GM20431 (cell line): ENCODE results near the gene ERCC1.

Source experiments
- in situ Hi-C: fragments of 300-500 bp; cut with MseI, MboI; formaldehyde crosslinking; loops from one replicate; pipeline ENCODE4 v1.15.0; 2020; ENCODE audit warnings: low sequenced_read_pairs; ENCODE audit not compliant: unreplicated experiment

ERCC1 gene

DNA sequence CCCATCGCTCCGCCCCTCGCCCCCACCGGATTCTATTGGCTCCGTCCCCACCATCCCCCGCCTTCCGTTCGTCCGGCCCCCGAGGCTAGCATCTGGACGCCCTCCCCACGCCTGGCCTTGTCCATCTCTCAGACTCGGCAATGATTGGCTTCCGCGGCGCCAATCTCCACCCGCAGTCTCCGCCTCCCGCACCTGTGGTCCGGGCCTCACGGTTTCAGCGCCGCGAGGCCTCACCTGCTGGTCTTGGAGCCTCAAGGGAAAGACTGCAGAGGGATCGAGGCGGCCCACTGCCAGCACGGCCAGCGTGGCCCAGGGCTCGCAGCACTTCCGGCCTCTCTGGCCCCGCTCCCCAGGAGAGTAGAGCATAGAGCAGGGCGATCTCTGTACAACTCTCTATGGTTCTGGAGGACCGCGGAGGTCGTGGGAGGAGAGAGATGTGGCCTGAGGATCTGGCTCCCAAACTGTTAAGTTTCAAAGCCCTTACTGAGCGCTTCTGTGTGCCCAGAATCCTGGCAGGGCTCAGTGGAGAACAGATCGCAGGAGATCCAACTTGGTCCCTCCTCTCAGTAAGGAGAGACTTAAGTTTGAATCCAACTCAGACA, at the start of gene ERCC1:
Gene ERCC1 (minus strand): TSS at position 329 of the 602 bp plus-strand sequence. CDS start 543 bp downstream, outside the sequence.
- in situ Hi-C loops: no loop called here

GRCh38 chr19:45473367-45473681, 49.6 kb upstream of the ERCC1 start:
- in situ Hi-C loops: no loop called here

- in situ Hi-C loops: no loop called here
Observed at GRCh38 chr19:45472563-45473366, 49.0 kb upstream of the ERCC1 start.

DNA sequence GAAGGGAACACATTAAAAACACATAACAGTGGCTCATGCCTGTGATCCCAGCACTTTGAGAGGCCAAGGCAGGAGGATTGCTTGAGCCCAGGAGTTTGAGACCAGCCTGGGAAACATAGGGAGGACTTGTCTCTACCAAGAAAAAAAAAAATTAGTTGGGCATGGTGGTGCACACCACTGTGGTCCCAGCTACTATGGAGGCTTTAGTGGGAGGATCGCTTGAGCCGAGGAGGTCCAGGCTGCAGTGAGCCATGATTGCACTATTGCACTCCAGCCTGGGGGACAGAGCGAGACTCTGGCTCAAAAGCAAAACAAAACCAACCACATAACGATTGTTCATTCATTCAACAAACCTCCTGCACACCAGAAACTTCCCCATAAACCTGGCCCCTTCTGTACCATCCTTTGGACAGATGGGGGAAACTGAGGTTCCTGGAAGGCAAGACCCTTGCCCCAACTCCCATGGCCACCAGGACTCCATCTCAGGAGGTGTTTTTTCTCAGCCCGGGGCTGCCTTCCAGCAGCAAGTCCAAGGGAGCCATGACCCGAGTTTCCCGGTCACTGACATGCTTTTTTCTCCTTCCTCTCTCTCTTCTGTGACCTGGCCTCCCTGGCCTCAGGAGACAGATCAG, 48.3 kb upstream of the ERCC1 start:
- in situ Hi-C loops: no loop called here

DNA sequence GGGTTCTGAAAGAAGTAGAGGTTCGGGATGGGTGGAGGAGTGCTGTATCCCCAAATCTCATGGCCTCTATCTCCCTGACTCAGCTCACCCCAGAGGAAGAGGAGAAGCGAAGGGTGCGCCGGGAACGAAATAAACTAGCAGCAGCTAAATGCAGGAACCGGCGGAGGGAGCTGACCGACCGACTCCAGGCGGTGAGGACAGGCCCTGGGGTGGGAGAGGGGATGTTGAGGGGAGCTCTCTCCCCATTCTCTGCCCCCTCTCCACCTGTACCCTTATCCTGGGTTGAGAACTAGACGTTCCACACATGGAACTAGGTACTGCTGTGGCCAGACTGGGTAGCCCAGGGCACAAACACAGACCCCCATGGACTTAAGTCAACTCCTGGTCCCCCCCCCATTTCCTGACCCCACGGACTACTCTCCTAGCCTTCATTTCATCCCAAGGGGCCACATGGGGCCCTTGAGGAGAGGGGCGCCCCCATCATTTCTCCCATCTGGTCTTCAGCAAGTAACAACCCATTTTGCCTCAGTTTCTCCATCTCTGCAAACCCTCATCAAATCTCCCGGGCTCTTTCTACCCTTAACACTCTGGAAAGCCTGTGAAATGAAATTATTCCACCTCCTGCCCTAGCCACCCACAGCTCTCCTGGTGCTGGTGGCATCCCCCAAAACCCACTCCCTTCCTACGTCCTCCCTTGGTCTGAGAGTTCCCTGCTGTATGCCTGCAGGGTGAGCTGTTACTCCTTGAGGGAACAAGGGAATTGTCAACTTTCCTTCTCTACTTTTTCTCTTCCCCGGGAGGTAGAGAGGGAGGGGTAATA, 47.6 kb upstream of the ERCC1 start:
- in situ Hi-C loops: no loop called here

DNA sequence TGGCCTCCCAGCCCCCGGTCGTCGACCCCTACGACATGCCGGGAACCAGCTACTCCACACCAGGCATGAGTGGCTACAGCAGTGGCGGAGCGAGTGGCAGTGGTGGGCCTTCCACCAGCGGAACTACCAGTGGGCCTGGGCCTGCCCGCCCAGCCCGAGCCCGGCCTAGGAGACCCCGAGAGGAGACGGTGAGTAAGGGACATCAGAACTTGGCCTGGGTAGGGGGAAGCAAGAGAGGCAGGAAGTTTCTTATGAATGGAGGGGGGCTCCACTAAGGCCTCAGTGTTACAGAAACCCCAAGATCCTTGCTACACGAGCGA, 47.0 kb upstream of the ERCC1 start:
- in situ Hi-C loops: no loop called here

GRCh38 chr19:45469945-45470761, 46.4 kb upstream of the ERCC1 start:
- in situ Hi-C loops: no loop called here

DNA sequence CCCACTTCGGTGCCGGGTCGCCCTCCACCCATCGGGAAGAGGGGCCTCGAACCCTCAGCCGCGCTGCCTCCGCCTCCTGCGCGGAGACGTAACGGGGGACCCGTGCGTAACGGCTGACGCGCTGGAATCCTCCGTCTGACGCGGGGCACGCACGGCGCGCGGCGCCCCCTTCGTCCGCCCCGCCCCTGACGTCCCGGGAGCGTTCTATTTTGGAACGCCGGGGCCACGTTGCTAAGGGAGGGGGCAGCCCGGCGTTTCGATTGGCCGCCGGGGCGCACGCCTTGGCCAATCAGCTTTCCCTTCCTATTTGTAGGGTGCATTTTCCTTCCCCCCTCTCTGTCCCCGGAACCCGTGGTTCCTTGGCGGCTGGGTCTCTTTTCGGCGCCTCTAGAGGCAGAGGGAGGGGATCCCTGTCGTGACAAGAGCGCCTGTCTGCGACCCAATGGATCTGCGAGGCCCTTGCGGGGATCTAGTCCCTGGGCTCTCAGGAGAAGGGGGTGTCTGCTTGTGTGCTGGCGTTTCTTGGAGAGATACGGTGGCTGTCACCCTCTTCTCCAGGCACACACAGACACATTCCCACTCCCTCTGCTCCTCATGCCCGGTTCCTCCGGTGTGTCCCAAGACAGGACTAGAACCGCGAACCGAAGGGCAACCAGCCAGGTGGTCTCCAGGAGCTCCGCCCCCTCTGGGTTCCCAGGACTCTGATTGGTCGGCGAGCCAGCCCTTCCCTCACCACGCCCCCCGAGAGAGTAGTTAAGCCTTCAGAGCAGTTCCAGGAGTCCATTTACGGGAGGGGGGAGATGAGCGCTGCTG, 45.6 kb upstream of the ERCC1 start:
- in situ Hi-C loops: no loop called here

- in situ Hi-C loops: no loop called here
Observed at GRCh38 chr19:45468803-45469131, 45.0 kb upstream of the ERCC1 start.

- in situ Hi-C loops: no loop called here
Observed at GRCh38 chr19:45468159-45468651, 44.5 kb upstream of the ERCC1 start.

DNA sequence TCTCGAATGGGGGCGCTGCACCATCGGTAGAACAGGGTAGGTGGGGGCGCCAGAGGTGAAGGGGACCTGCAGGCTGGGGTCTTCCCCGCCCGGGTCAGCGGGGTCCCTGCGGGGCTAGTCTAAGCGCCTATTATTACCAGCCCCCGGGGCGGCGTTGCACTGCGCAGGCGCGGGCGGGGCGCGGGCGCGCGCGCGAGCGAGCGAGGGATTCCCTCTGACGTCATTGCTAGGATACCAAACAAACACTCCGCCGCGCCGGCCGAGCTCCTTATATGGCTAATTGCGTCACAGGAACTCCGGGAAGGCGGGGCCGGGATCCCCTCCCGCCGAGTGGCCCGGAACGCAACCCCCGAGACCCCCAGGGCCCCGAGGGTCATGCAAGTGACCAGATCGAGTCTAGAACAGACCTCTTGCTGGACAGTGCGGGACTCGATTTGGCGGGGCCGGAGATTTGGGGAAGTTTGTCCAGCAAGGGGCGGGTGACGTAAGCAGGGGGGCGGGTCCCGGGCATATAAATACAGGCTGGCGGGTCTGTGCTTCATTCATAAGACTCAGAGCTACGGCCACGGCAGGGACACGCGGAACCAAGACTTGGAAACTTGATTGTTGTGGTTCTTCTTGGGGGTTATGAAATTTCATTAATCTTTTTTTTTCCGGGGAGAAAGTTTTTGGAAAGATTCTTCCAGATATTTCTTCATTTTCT, 43.9 kb upstream of the ERCC1 start, which contains the start of gene FOSB:
Gene FOSB (plus strand): TSS at position 541 of the 703 bp plus-strand sequence. CDS start 591 bp downstream, outside the sequence.
- in situ Hi-C loops: no loop called here

DNA sequence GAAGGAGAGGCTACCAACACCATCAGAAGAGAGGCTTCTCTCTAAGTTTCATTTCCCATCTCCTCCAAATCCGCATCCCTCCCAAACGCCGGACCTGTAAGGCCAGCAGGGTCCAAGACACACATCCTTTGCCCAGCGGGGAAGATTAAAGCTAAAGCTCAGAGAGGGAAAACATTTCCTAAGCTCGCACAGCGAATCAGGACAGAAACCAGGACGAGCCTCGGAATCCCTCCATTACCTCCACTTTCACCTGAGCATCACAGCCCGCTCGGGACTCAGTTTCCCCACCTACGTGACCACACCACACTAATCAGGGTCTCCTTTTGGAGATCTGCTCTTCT, 43.4 kb upstream of the ERCC1 start:
- in situ Hi-C loops: no loop called here

GRCh38 chr19:45464852-45465441, 41.2 kb upstream of the ERCC1 start:
- in situ Hi-C loops: no loop called here

DNA sequence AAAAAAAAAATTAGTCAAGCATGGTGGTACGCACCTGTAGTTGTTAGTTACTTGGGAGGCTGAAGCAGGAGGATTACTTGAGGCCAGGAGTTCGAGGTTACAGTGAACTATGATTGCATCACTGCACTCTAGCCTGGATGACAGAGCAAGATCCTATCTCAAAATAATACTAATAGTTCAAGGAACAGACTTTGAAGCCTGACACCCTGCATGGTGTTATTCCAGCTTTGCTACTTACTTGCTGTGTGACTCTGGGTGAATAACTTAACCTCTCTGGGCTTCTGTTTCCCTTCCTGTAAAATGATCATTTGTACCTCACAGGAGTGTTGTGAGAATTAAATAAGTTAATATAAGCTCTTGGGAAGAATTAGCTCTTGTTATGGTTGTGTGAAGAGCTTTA, 40.6 kb upstream of the ERCC1 start:
- in situ Hi-C loops: no loop called here

- in situ Hi-C loops: no loop called here
Observed at GRCh38 chr19:45463241-45463640, 39.5 kb upstream of the ERCC1 start.

- in situ Hi-C loops: no loop called here
Observed at GRCh38 chr19:45462174-45462573, 38.5 kb upstream of the ERCC1 start.

DNA sequence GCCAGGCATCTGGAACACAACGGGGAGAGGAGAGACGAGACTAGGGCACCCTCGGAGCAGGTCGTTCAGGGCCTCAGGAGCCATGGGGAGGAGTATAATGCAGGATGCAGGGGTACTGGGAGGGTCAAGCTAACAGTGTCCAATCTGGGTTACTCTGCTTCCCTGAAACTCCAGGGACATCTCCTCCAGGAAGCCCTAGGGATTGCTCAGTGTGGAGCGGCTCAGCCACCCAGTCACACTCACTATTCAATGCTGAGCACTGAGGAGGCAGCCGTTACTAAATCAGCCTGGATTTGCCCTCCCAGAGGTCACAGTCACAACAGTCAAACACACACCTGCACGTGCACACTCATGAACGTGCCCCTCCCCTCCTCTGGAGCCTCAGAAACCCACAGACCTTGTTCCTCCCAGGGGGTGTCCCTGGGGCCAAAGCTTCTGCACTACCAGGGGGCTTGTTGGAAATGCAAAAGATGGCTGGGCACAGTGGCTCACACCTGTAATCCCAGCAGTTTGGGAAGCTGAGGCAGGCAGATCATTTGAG, 37.2 kb upstream of the ERCC1 start:
- in situ Hi-C loops: no loop called here

DNA sequence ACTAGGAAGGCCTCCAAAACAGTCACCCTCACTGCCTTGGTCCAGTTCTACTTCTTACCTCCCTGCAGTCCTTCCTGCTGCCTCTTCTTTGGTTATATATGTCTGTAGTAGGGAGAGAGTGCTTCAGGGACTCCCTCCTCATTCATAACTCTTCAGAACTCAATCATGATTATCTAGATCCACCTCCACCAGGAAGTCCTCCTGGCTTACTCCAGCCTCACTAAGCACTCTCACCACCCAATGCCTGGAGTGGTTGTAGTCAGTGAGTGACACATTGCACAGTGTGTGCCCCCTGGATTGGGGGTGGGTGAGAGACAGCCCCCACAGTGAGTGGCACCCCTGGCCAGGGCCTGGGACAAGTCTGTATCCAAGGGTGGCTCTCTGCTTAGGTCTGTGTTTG, 34.1 kb upstream of the ERCC1 start:
- in situ Hi-C loops: no loop called here
